ENCODE results near the gene ALDH16A1.

Gene ALDH16A1

DNA sequence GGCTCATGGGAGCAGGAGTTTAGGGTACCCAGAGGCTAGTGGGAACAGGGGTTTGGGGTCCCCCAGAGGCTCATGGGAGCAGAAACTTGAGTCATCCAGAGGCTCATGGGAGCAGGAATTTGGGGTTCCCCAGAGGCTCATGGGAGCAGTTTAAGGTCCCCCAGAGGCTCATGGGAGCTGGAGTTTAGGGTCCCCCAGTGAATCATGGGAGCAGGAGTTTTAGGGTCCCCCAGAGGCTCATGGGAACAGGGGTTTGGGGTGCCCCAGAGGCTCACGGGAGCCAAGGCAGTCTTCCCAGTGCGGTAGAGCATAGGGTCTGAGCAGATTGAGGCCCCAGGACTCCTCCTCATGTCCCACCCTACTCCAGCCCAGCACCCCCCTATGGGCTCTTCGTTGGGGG, 12.3 kb downstream of the ALDH16A1 start:
- H3K79me2 ChIP-seq (ENCODE audit: control insufficient read depth, low read length): no peaks in the 10 kb centered on the region
- no peak overlapping the region for H3K4me3 ChIP-seq (ENCODE audit: low read length)
- no peak overlapping the region for H3K4me2 ChIP-seq (ENCODE audit: low read length)
- H3K27me3 ChIP-seq (ENCODE audit: control insufficient read depth, low read length): no peaks in the 10 kb centered on the region
- no peaks in the 10 kb centered on the region for H4K20me1 ChIP-seq (ENCODE audit: control insufficient read depth, insufficient read depth, low read depth, low read length)
- H3K36me3 ChIP-seq (ENCODE audit: control insufficient read depth, low read length): peaks cover 42% of the 10 kb centered on the region
- no peak for TF ChIP-seq EZH2phosphoT487 (IDR thresholded peaks at IDR 0.05; ENCODE audit: borderline replicate concordance, low read length)
- TF ChIP-seq, protein P1, sequence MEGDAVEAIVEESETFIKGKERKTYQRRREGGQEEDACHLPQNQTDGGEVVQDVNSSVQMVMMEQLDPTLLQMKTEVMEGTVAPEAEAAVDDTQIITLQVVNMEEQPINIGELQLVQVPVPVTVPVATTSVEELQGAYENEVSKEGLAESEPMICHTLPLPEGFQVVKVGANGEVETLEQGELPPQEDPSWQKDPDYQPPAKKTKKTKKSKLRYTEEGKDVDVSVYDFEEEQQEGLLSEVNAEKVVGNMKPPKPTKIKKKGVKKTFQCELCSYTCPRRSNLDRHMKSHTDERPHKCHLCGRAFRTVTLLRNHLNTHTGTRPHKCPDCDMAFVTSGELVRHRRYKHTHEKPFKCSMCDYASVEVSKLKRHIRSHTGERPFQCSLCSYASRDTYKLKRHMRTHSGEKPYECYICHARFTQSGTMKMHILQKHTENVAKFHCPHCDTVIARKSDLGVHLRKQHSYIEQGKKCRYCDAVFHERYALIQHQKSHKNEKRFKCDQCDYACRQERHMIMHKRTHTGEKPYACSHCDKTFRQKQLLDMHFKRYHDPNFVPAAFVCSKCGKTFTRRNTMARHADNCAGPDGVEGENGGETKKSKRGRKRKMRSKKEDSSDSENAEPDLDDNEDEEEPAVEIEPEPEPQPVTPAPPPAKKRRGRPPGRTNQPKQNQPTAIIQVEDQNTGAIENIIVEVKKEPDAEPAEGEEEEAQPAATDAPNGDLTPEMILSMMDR (IDR thresholded peaks at IDR 0.05; ENCODE audit: low read depth, low read length, poor library complexity, severe bottlenecking): no peak
- H3K27ac ChIP-seq (ENCODE audit: low read depth, low read length): no peak overlapping the region
- H3K4me1 ChIP-seq (ENCODE audit: control insufficient read depth, low read length): peaks cover 22% of the 10 kb centered on the region
- no peaks in the 10 kb centered on the region for H3K9me2 ChIP-seq (replicated peaks; ENCODE audit: control insufficient read depth, low read length)
- no peaks in the 10 kb centered on the region for H3F3A ChIP-seq (ENCODE audit: control insufficient read depth, insufficient read depth)
- H3K9me3 ChIP-seq (ENCODE audit: control insufficient read depth, insufficient read depth, low read length): no peaks in the 10 kb centered on the region

DNA sequence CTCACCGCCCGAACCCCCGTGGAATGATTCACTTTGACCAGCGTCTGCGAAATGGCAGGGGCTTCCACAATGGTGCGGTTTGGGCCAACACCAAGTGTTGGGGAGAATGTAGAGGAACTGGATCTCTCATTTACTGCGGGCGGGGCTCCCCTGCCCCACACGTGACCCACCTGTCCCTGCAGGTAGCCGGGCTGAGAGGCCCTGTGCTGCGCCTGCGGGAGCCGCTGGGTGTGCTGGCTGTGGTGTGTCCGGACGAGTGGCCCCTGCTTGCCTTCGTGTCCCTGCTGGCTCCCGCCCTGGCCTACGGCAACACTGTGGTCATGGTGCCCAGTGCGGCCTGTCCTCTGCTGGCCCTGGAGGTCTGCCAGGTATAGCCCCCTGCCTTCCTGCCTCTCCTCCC, 15.2 kb downstream of the ALDH16A1 start:
- no peaks in the 10 kb centered on the region for H3K9me2 ChIP-seq (replicated peaks; ENCODE audit: control insufficient read depth, low read length)
- H4K20me1 ChIP-seq (ENCODE audit: control insufficient read depth, insufficient read depth, low read depth, low read length): no peaks in the 10 kb centered on the region
- no peak overlapping the region for H3K4me3 ChIP-seq (ENCODE audit: low read length)
- H3K27me3 ChIP-seq (ENCODE audit: control insufficient read depth, low read length): no peaks in the 10 kb centered on the region
- peaks cover 4% of the 10 kb centered on the region; the same call in 1 of the 2 replicates for H3F3A ChIP-seq (ENCODE audit: control insufficient read depth, insufficient read depth)
- no peak for TF ChIP-seq EZH2phosphoT487 (IDR thresholded peaks at IDR 0.05; ENCODE audit: borderline replicate concordance, low read length)
- TF ChIP-seq, protein P1 (IDR thresholded peaks at IDR 0.05; ENCODE audit: low read depth, low read length, poor library complexity, severe bottlenecking): no peak
- peaks cover 51% of the 10 kb centered on the region for H3K36me3 ChIP-seq (ENCODE audit: control insufficient read depth, low read length)
- H3K4me1 ChIP-seq (ENCODE audit: control insufficient read depth, low read length): peaks cover 33% of the 10 kb centered on the region
- no peaks in the 10 kb centered on the region for H3K79me2 ChIP-seq (ENCODE audit: control insufficient read depth, low read length)
- H3K9me3 ChIP-seq (ENCODE audit: control insufficient read depth, insufficient read depth, low read length): no peaks in the 10 kb centered on the region
- H3K4me2 ChIP-seq (ENCODE audit: low read length): no peak overlapping the region
- no peak overlapping the region for H3K27ac ChIP-seq (ENCODE audit: low read depth, low read length)

DNA sequence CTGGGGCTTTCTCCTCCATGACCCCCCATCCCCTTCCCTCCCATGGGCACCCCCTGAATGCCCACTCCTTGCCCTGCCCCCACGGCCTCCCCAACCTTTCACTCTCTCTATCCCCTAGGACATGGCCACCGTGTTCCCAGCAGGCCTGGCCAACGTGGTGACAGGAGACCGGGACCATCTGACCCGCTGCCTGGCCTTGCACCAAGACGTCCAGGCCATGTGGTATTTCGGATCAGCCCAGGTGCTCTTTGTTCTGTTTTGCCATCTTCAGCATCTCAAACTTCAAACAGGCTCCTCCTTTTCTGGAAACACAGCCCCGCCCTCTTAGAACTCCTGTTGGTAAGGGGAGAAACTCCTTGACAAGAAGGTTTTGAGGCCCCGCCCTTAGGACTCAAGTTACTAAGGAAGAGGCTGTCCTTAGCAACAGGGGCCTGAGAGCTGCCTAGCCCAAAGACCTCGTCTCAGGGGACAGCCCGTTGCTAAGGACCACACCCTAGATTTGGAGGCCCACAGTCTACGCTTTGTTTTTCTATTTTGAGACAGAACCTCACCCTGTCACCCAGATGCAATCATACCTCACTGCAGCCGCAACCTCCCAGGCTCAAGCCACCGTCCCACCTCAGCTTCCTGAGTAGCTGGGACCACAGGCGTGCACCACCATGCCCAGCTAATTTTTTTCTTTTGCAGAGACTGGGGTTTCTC, 15.9 kb downstream of the ALDH16A1 start:
- no peak overlapping the region for H3K4me3 ChIP-seq (ENCODE audit: low read length)
- peak overlapping the region; percentile 39 for H3K4me2 ChIP-seq (ENCODE audit: low read length)
- H3K4me1 ChIP-seq (ENCODE audit: control insufficient read depth, low read length): peaks cover 40% of the 10 kb centered on the region
- TF ChIP-seq, protein P1 (IDR thresholded peaks at IDR 0.05; ENCODE audit: low read depth, low read length, poor library complexity, severe bottlenecking): no peak
- no peak for TF ChIP-seq EZH2phosphoT487 (IDR thresholded peaks at IDR 0.05; ENCODE audit: borderline replicate concordance, low read length)
- peak overlapping the region; percentile 39 for H3K27ac ChIP-seq (ENCODE audit: low read depth, low read length)
- H3K27me3 ChIP-seq (ENCODE audit: control insufficient read depth, low read length): no peaks in the 10 kb centered on the region
- H3K36me3 ChIP-seq (ENCODE audit: control insufficient read depth, low read length): peaks cover 48% of the 10 kb centered on the region
- H4K20me1 ChIP-seq (ENCODE audit: control insufficient read depth, insufficient read depth, low read depth, low read length): no peaks in the 10 kb centered on the region
- no peaks in the 10 kb centered on the region for H3K9me3 ChIP-seq (ENCODE audit: control insufficient read depth, insufficient read depth, low read length)
- H3K79me2 ChIP-seq (ENCODE audit: control insufficient read depth, low read length): no peaks in the 10 kb centered on the region
- no peaks in the 10 kb centered on the region for H3K9me2 ChIP-seq (replicated peaks; ENCODE audit: control insufficient read depth, low read length)
- peaks cover 4% of the 10 kb centered on the region; the same call in 1 of the 2 replicates for H3F3A ChIP-seq (ENCODE audit: control insufficient read depth, insufficient read depth)

Measured in DOHH2 (cell line).